LHCN-M2 (cell line): ENCODE data around the gene ZBTB8OS. TPM values are rescaled to one million over a fixed set of nuclear protein-coding genes. Genes with fewer than 3 reads are reported as not detected.

ENCODE experiments used
- DNase-seq: peaks from one replicate; pipeline ENCODE4 v3.0.0-alpha.2; 2012; ENCODE audit warnings: low read depth
- total RNA-seq: library from RNA; depleted of rRNA; stranded (reverse); fragments of >200 nt; gene quantifications from 2 replicates; pipeline ENCODE4 v1.2.3, GENCODE V29; 2014; rRNA removed

Gene ZBTB8OS
- total RNA-seq, 1 experiment from 2014 or later = 34.3 TPM

GRCh38 chr1:32612189-32612881 is 38.0 kb downstream of the ZBTB8OS start:
- peak; percentile 81 for DNase-seq

- no peak for DNase-seq
Observed at GRCh38 chr1:32611859-32612188, 38.5 kb downstream of the ZBTB8OS start.

GRCh38 chr1:32609180-32609579 is 41.2 kb downstream of the ZBTB8OS start:
- no peak for DNase-seq

GRCh38 chr1:32606565-32607371 is 43.6 kb downstream of the ZBTB8OS start:
- no peak for DNase-seq

- DNase-seq = no peak
Observed at GRCh38 chr1:32605711-32606424, 44.5 kb downstream of the ZBTB8OS start.

GRCh38 chr1:32600034-32600433 is 50.3 kb downstream of the ZBTB8OS start:
- DNase-seq = no peak

GRCh38 chr1:32592943-32593342 is 57.4 kb downstream of the ZBTB8OS start:
- DNase-seq = peak; percentile 48

GRCh38 chr1:32580348-32581017 is 69.9 kb downstream of the ZBTB8OS start:
- DNase-seq = no peak

Other genes with a start within 250 kb of the ZBTB8OS start
- gene ZBTB8B, start 185.5 kb downstream of the ZBTB8OS start, total RNA-seq = not detected in 2 replicates
- gene ZBTB8A, start 111.1 kb downstream of the ZBTB8OS start, total RNA-seq = 5.2 and 5.7 TPM in 2 replicates
- gene RBBP4, start 658 bp upstream of the ZBTB8OS start, total RNA-seq = 114 and 150 TPM in 2 replicates
- gene SYNC, start 52.2 kb upstream of the ZBTB8OS start, total RNA-seq = 50.5 and 55.2 TPM in 2 replicates
- gene YARS1, start 166.8 kb upstream of the ZBTB8OS start, total RNA-seq = 57.8 and 64.5 TPM in 2 replicates
- gene S100PBP, start 167.1 kb upstream of the ZBTB8OS start, total RNA-seq = 33.7 and 41.0 TPM in 2 replicates
- 8.7 and 28.5 TPM in 2 replicates for gene FNDC5, start 220.4 kb upstream of the ZBTB8OS start, total RNA-seq
- gene HPCA, start 235.9 kb upstream of the ZBTB8OS start, total RNA-seq = not detected in 2 replicates